Stomach (tissue), 9 donors: Measurements from ENCODE around the gene TXNDC2. TPM values are rescaled to one million over a fixed set of nuclear protein-coding genes. Genes with fewer than 3 reads are reported as not detected.

ENCODE experiments used
- DNase-seq, 2 donors: peaks; one replicate each; pipeline versions ENCODE4 v3.0.0 to v3.0.0-alpha.2; 2013 to 2019
- H3K27ac ChIP-seq, 5 donors: fragments of 200-600 bp in 4 of 5; sonication (generic) in 4 of 5; one replicate each; pipeline ENCODE4 v1.5.1; 2013 to 2019; ENCODE audit warnings: mild to moderate bottlenecking in 1 of 5, moderate library complexity in 1 of 5
- H3K27me3 ChIP-seq, 3 donors: fragments of 200-600 bp; sonication (generic); one replicate each; pipeline ENCODE4 v1.5.1; 2017 to 2019; ENCODE audit warnings: mixed run types in 1 of 3
- H3K36me3 ChIP-seq, 4 donors: fragments of 200-600 bp; sonication (generic); 1 replicate in 3 of 4; 2 replicates in 1 of 4; pipeline ENCODE4 v1.5.1; 2016 to 2019
- H3K4me1 ChIP-seq, 4 donors: fragments of 200-600 bp; sonication (generic); one replicate each; pipeline ENCODE4 v1.5.1; 2016 to 2019
- H3K4me3 ChIP-seq, 4 donors: fragments of 200-600 bp; sonication (generic) in 3 of 4; one replicate each; pipeline ENCODE4 v1.5.1; 2016 to 2019; ENCODE audit warnings: mild to moderate bottlenecking in 1 of 4
- H3K9me3 ChIP-seq, 4 donors: fragments of 200-600 bp; sonication (generic); one replicate each; pipeline ENCODE4 v1.5.1; 2016 to 2019
- CTCF ChIP-seq, 7 experiments: fragments of 450-650 bp in 4 of 7; fragments of 200-600 bp in 3 of 7; sonication (generic) in 3 of 7; IDR thresholded peaks; one replicate each; pipeline ENCODE4 v1.5.1; 2016 to 2019; ENCODE audit warnings: antibody characterized with exemption in 7 of 7, control low read depth in 2 of 7, mild to moderate bottlenecking in 1 of 7
- EP300 ChIP-seq: sonication (generic); formaldehyde crosslinking; IDR thresholded peaks from one replicate; pipeline ENCODE4 v1.6.1; 2017; ENCODE audit warnings: antibody characterized with exemption
- POLR2A ChIP-seq, 4 donors: fragments of 450-650 bp; IDR thresholded peaks; one replicate each; pipeline ENCODE4 v1.6.1; 2016; ENCODE audit warnings: antibody characterized with exemption in 4 of 4, control low read depth in 2 of 4, mild to moderate bottlenecking in 1 of 4, moderate library complexity in 1 of 4
- POLR2AphosphoS5 ChIP-seq, 3 donors: sonication (generic); formaldehyde crosslinking; IDR thresholded peaks; one replicate each; pipeline ENCODE4 v1.6.1; 2016; ENCODE audit warnings: antibody characterized with exemption in 3 of 3
- WGBS, 5 donors: extraction: QIAGEN DNeasy Blood & Tissue Kit in 3 of 5; methylation state at CpG; one replicate each; pipeline versions ENCODE4 v1.1.5 to v1.1.7; 2013 to 2018; 5-methylcytosine and 5-hydroxymethylcytosine counted together
- intact Hi-C: fragments of 100-400 bp; cut with DNase I; formaldehyde crosslinking; loops from one replicate; pipeline ENCODE4 v1.15.1; 2023; ENCODE audit warnings: low total_unique reads
- polyA plus RNA-seq, 3 donors: library from polyadenylated mRNA; stranded (reverse); fragments of 200-250 nt; gene quantifications; one replicate each; pipeline ENCODE4 v1.2.3, GENCODE V29; 2013
- total RNA-seq, 5 donors: library from RNA; depleted of rRNA; stranded (reverse); fragments of >200 nt; gene quantifications; one replicate each; pipeline versions ENCODE4 v1.1.0 to v1.2.3, GENCODE V29; 2014 to 2016
- donor health status: healthy with polysubstance abuse.
- donor health status: Bipolar disorder and iron deficiency.
- donor health status: healthy.

The TXNDC2 gene
- total and polyA plus RNA-seq, 8 donors = 0.18 TPM; not detected in 7

- intact Hi-C loops = no loop called here
- no peaks in the 10 kb centered on the region for H3K9me3 ChIP-seq
- no peak overlapping the region for H3K4me3 ChIP-seq
- no peak for TF ChIP-seq POLR2A (IDR thresholded peaks at IDR 0.05)
- no peak for TF ChIP-seq CTCF (IDR thresholded peaks at IDR 0.05)
- TF ChIP-seq EP300 = no peak
- TF ChIP-seq POLR2AphosphoS5 (IDR thresholded peaks at IDR 0.05) = no peak
- no peaks in the 10 kb centered on the region for H3K27me3 ChIP-seq
- peaks cover 0 to 73% (median 40%) of the 10 kb centered on the region in 4 donors for H3K4me1 ChIP-seq
- 29 to 47% (median 40%) methylated on average over 10 of the region's 10 CpGs for WGBS, 5 donors
- no peak for DNase-seq
- H3K27ac ChIP-seq = peak overlapping the region; percentile 29 to 74 (median 59)
- H3K36me3 ChIP-seq = no peaks in the 10 kb centered on the region
These were observed 39.4 kb upstream of the TXNDC2 start for GRCh38 chr18:9846162-9846925.

GRCh38 chr18:9848170-9848879, 37.4 kb upstream of the TXNDC2 start:
- no peak overlapping the region for H3K4me3 ChIP-seq
- H3K27me3 ChIP-seq = no peaks in the 10 kb centered on the region
- peak overlapping the region in 1 of 5 donors; percentile 80 for H3K27ac ChIP-seq
- TF ChIP-seq EP300 = no peak
- TF ChIP-seq POLR2A (IDR thresholded peaks at IDR 0.05) = no peak
- H3K36me3 ChIP-seq = no peaks in the 10 kb centered on the region
- DNase-seq = no peak
- no peaks in the 10 kb centered on the region for H3K9me3 ChIP-seq
- 72 to 80% (median 77%) methylated on average over 5 of the region's 5 CpGs for WGBS, 5 donors
- peaks cover 0 to 71% (median 34%) of the 10 kb centered on the region in 4 donors for H3K4me1 ChIP-seq
- intact Hi-C loops = no loop called here

GRCh38 chr18:9849407-9850283, 36.1 kb upstream of the TXNDC2 start:
- no peak for TF ChIP-seq EP300
- no peak for TF ChIP-seq POLR2A (IDR thresholded peaks at IDR 0.05)
- TF ChIP-seq POLR2AphosphoS5 (IDR thresholded peaks at IDR 0.05) = peak in 2 of 3 donors; percentile 62 to 78
- Histone ChIP-seq H3K27me3 (no peaks in the 10 kb centered on the region), H3K9me3 (no peaks in the 10 kb centered on the region), H3K4me1 (peaks cover 5 to 73% (median 37%) of the 10 kb centered on the region in 4 donors), H3K27ac (peak overlapping the region; percentile 43 to 80 (median 69)), H3K36me3 (no peaks in the 10 kb centered on the region), H3K4me3 (peak overlapping the region in 1 of 4 donors; percentile 20)
- intact Hi-C loops = no loop called here
- peak; percentile 77 to 88 for DNase-seq
- 33 to 58% (median 45%) methylated on average over 18 of the region's 18 CpGs for WGBS, 5 donors

- Histone ChIP-seq H3K4me1 (peaks cover 12 to 78% (median 39%) of the 10 kb centered on the region in 4 donors), H3K27ac (peak overlapping the region in 4 of 5 donors; percentile 61 to 80 (median 70))
- WGBS, 5 donors = 75 to 85% (median 84%) methylated on average over 3 of the region's 3 CpGs
These were observed 35.5 kb upstream of the TXNDC2 start for GRCh38 chr18:9850309-9850708.

More at GRCh38 chr18:9850309-9850708, 35.5 kb upstream of the TXNDC2 start:
- H3K36me3 ChIP-seq = no peaks in the 10 kb centered on the region
- H3K9me3 ChIP-seq = no peaks in the 10 kb centered on the region
- DNase-seq = no peak
- H3K27me3 ChIP-seq = no peaks in the 10 kb centered on the region
- H3K4me3 ChIP-seq = peak overlapping the region in 1 of 4 donors; percentile 20
- TF ChIP-seq CTCF (IDR thresholded peaks at IDR 0.05) = no peak
- TF ChIP-seq POLR2A (IDR thresholded peaks at IDR 0.05) = no peak
- TF ChIP-seq POLR2AphosphoS5 (IDR thresholded peaks at IDR 0.05) = no peak
- no peak for TF ChIP-seq EP300
- intact Hi-C loops = no loop called here
